ENCODE data around the gene PPM1G.
A peak's percentile ranks its signal among the peaks of the same experiment; 100 is the strongest.

Gene PPM1G

DNA sequence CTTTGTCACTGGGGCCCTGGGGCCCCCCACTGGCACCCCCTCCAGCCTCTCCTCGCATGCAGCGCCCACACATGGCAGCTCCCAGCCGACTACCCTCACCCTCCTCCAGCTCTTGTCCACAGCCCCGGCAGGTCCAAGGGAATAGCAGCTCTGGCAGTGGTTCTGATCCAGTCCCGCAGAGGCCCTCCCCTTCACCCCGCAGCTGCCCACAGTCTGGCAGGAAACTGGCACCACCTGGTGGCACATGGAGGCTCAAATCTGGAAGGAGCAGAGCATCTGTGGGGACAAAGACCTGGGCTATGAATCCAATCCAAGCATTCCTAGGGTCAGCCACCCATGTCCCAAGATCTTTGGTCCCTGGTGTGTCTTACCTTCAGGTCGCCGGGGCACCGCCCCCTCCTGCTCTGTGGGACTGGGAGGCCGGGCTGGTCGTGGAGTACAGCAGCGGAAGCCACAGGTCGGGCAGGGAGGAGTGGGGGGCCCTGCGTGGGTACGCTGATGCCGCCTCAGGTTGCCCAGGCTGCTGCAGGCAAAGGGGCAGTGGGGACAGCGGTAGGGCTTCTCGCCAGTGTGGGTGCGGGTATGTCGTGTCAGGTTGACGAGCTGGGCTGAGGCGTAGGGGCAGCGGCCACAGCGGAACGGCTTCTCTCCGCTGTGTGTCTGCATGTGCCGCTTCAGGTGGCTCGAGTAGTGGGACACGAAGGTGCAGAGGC lies 31.1 kb downstream of the PPM1G start:
- TF ChIP-seq RAD21 (IDR thresholded peaks at IDR 0.05; ENCODE audit: low read depth) (peak; percentile 42; the same call in 1 of the 2 replicates), EGR1 (IDR thresholded peaks at IDR 0.05) (no peak), TEAD4 (IDR thresholded peaks at IDR 0.05) (0 out of 2 replicates have a peak, but pooled peaks have one; percentile 10)

DNA sequence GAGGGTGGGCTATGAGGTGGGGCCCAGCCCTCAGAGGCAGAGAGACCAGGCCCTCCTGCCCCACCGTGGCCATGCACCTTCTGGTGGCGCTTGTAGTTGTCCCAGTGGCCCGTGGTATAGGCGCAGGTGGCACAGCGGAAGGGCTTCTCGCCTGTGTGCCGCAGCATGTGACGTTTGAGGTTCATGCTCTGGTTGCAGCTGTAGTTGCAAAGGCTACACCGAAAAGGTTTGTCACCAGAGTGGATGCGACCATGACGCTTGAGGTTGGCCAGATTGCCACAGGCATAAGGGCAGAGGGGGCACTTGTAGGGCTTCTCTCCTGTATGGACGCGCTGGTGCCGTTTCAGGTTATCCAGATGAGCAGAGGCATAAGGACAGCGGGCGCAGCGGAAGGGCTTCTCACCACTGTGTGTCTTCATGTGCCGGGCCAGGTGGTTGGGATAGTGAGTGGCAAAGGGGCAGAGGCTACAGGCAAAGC lies 31.7 kb downstream of the PPM1G start:
- TF ChIP-seq, protein P1, sequence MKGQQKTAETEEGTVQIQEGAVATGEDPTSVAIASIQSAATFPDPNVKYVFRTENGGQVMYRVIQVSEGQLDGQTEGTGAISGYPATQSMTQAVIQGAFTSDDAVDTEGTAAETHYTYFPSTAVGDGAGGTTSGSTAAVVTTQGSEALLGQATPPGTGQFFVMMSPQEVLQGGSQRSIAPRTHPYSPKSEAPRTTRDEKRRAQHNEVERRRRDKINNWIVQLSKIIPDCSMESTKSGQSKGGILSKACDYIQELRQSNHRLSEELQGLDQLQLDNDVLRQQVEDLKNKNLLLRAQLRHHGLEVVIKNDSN (IDR thresholded peaks at IDR 0.05) = no peak
- TF ChIP-seq YY1 (IDR thresholded peaks at IDR 0.05; ENCODE audit: low read depth) = no peak
- TF ChIP-seq, protein P2, sequence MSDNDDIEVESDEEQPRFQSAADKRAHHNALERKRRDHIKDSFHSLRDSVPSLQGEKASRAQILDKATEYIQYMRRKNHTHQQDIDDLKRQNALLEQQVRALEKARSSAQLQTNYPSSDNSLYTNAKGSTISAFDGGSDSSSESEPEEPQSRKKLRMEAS (IDR thresholded peaks at IDR 0.05) = no peak
- TF ChIP-seq CREB1 (IDR thresholded peaks at IDR 0.05; ENCODE audit: low read depth) = no peak
- no peak for TF ChIP-seq CEBPB (IDR thresholded peaks at IDR 0.05)
- TF ChIP-seq, protein P3, sequence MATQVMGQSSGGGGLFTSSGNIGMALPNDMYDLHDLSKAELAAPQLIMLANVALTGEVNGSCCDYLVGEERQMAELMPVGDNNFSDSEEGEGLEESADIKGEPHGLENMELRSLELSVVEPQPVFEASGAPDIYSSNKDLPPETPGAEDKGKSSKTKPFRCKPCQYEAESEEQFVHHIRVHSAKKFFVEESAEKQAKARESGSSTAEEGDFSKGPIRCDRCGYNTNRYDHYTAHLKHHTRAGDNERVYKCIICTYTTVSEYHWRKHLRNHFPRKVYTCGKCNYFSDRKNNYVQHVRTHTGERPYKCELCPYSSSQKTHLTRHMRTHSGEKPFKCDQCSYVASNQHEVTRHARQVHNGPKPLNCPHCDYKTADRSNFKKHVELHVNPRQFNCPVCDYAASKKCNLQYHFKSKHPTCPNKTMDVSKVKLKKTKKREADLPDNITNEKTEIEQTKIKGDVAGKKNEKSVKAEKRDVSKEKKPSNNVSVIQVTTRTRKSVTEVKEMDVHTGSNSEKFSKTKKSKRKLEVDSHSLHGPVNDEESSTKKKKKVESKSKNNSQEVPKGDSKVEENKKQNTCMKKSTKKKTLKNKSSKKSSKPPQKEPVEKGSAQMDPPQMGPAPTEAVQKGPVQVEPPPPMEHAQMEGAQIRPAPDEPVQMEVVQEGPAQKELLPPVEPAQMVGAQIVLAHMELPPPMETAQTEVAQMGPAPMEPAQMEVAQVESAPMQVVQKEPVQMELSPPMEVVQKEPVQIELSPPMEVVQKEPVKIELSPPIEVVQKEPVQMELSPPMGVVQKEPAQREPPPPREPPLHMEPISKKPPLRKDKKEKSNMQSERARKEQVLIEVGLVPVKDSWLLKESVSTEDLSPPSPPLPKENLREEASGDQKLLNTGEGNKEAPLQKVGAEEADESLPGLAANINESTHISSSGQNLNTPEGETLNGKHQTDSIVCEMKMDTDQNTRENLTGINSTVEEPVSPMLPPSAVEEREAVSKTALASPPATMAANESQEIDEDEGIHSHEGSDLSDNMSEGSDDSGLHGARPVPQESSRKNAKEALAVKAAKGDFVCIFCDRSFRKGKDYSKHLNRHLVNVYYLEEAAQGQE (IDR thresholded peaks at IDR 0.05; ENCODE audit: low read depth) = no peak
- no peak for TF ChIP-seq TEAD4 (IDR thresholded peaks at IDR 0.05)
- no peak for TF ChIP-seq EP300 (IDR thresholded peaks at IDR 0.05; ENCODE audit: borderline replicate concordance)
- no peak for TF ChIP-seq RAD21 (IDR thresholded peaks at IDR 0.05; ENCODE audit: low read depth)
- no peak for TF ChIP-seq TCF12 (IDR thresholded peaks at IDR 0.05; ENCODE audit: low read depth)
- TF ChIP-seq ZBTB7A (IDR thresholded peaks at IDR 0.05; ENCODE audit: low read depth) = no peak
- no peak for TF ChIP-seq NFIC (IDR thresholded peaks at IDR 0.05)
- no peak for TF ChIP-seq FOXM1 (IDR thresholded peaks at IDR 0.05; ENCODE audit: borderline replicate concordance, low read depth)
- TF ChIP-seq EGR1 (IDR thresholded peaks at IDR 0.05) = no peak
- no peak for TF ChIP-seq TAF1 (IDR thresholded peaks at IDR 0.05; ENCODE audit: low read depth)

DNA sequence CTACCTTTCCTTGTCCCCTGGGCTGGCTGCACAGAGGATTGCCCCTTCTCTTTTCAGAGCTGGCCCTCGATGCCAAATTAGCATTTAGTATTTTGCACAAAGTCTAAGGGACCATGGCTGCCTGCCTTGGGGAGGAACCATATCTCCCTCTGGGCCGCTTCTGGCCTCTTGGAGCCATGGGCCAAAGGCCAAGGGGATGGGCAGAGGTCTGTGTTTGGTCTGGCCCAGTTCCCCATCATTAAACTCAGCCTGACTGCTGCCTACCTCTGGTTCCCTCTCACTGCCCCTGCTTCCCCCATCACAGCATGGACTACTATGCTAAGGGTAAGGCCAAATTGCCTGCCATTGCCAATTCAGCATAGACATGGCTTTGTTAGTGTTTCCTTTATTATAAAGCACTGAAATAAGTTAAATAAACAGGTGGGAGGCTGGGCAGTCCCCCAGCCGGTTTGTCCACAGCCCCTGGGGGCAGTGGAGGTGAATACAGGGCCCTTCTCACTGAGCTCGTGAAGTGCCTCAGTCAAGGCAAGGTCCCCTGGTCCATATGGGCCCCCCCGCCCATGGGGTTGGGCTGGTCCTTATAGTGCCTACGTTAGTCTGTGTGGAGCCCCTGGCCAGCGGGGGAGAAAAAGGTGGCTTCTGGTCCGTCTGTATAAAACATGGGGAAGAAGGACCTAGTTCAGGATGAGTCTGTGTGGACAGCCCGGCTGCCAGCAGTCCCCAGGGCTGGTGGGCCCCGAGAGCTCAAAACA lies 32.3 kb downstream of the PPM1G start:
- TF ChIP-seq CREB1 (IDR thresholded peaks at IDR 0.05; ENCODE audit: low read depth) (no peak), NFIC (IDR thresholded peaks at IDR 0.05) (no peak), CEBPB (IDR thresholded peaks at IDR 0.05) (no peak), TCF12 (IDR thresholded peaks at IDR 0.05; ENCODE audit: low read depth) (no peak), FOXM1 (IDR thresholded peaks at IDR 0.05; ENCODE audit: borderline replicate concordance, low read depth) (no peak), TAF1 (IDR thresholded peaks at IDR 0.05; ENCODE audit: low read depth) (no peak), EP300 (IDR thresholded peaks at IDR 0.05; ENCODE audit: borderline replicate concordance) (no peak), RAD21 (IDR thresholded peaks at IDR 0.05; ENCODE audit: low read depth) (no peak), TEAD4 (IDR thresholded peaks at IDR 0.05) (no peak)
- TF ChIP-seq, protein P3 (IDR thresholded peaks at IDR 0.05; ENCODE audit: low read depth) = no peak

DNA sequence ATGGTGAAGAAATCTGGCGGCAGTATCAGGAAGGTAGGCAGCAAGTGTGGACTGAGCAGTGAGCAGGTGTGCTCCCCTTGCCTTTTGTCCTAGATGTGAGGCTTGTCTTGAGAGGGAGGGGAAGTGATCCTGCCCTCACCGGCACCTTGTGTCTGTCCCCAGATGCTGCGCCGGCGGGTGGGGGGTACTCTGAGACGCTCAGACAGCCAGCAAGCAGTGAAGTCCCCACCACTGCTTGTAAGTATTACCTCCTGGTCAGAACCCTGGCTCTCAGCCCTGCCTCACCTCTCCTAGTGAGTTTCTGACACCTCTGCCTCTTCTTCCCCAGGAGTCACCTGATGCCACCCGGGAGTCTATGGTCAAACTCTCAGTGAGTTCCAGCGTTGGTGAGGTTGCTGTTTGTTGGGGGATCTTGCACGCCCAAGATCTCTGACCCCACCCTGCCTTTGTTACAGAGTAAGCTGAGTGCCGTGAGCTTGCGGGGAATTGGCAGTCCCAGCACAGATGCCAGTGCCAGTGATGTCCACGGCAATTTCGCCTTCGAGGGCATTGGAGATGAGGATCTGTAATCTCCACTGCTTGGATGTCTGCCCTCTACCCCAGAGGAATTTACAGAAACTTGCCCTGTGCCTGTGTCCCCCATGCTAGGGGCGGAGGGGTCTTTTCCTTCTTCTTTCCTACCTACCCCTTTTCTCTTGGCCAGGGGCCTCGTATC lies 33.1 kb downstream of the PPM1G start:
- TF ChIP-seq TEAD4 (IDR thresholded peaks at IDR 0.05) = no peak
- TF ChIP-seq CREB1 (IDR thresholded peaks at IDR 0.05; ENCODE audit: low read depth) = no peak
- TF ChIP-seq EGR1 (IDR thresholded peaks at IDR 0.05) = no peak
- no peak for TF ChIP-seq FOXM1 (IDR thresholded peaks at IDR 0.05; ENCODE audit: borderline replicate concordance, low read depth)
- no peak for TF ChIP-seq NFIC (IDR thresholded peaks at IDR 0.05)
- TF ChIP-seq YY1 (IDR thresholded peaks at IDR 0.05; ENCODE audit: low read depth) = no peak
- TF ChIP-seq, protein P3 (IDR thresholded peaks at IDR 0.05; ENCODE audit: low read depth) = no peak
- TF ChIP-seq, protein P1 (IDR thresholded peaks at IDR 0.05) = no peak
- no peak for TF ChIP-seq RAD21 (IDR thresholded peaks at IDR 0.05; ENCODE audit: low read depth)
- TF ChIP-seq EP300 (IDR thresholded peaks at IDR 0.05; ENCODE audit: borderline replicate concordance) = no peak
- TF ChIP-seq, protein P2 (IDR thresholded peaks at IDR 0.05) = no peak
- TF ChIP-seq CEBPB (IDR thresholded peaks at IDR 0.05) = no peak
- TF ChIP-seq TAF1 (IDR thresholded peaks at IDR 0.05; ENCODE audit: low read depth) = no peak
- no peak for TF ChIP-seq ZBTB7A (IDR thresholded peaks at IDR 0.05; ENCODE audit: low read depth)

Data from Ishikawa (cell line).